Renal cortical epithelial cell (primary cell): ENCODE data around the gene LNX1. TPM values are rescaled to one million over a fixed set of nuclear protein-coding genes. Genes with fewer than 3 reads are reported as not detected.
A peak's percentile ranks its signal among the peaks of the same experiment; 100 is the strongest.
"Not testable (repeated sequence)": the region's sequence is repeated elsewhere in the genome, so short reads cannot be mapped to it uniquely, and the experiment has no call there.

Experiments
- DNase-seq: peaks from one replicate; pipeline ENCODE4 v3.0.0-alpha.2; 2011; ENCODE audit warnings: low read depth
- total RNA-seq: library from RNA; depleted of rRNA; stranded (reverse); fragments of >200 nt; gene quantifications from 2 replicates; pipeline ENCODE4 v1.2.3, GENCODE V29; 2014

The LNX1 gene
- total RNA-seq, 1 donor from 2014 or later: 6.4 TPM

- DNase-seq: no peak
Observed at GRCh38 chr4:53465281-53465680, 126.0 kb downstream of the LNX1 start.

GRCh38 chr4:53463340-53463739, 127.9 kb downstream of the LNX1 start:
- DNase-seq: no peak

GRCh38 chr4:53461244-53461643, 130.0 kb downstream of the LNX1 start:
- no peak for DNase-seq

- DNase-seq: peak; percentile 63
Observed at GRCh38 chr4:53459548-53459947, 131.7 kb downstream of the LNX1 start.

- DNase-seq: no peak
Observed at GRCh38 chr4:53456178-53456577, 135.1 kb downstream of the LNX1 start.

GRCh38 chr4:53455766-53456165, 135.5 kb downstream of the LNX1 start:
- DNase-seq: peak; percentile 14

- DNase-seq: no peak
Observed at GRCh38 chr4:53453385-53453784, 137.9 kb downstream of the LNX1 start.

GRCh38 chr4:53450773-53451172, 140.5 kb downstream of the LNX1 start:
- DNase-seq: peak; percentile 22

GRCh38 chr4:53444954-53445353, 146.3 kb downstream of the LNX1 start:
- DNase-seq: no peak

- DNase-seq: no peak
Observed at GRCh38 chr4:53441564-53441963, 149.7 kb downstream of the LNX1 start.

- no peak for DNase-seq
Observed at GRCh38 chr4:53436251-53436650, 155.0 kb downstream of the LNX1 start.

- DNase-seq: no peak
Observed at GRCh38 chr4:53432528-53433424, 158.5 kb downstream of the LNX1 start.

- DNase-seq: no peak
Observed at GRCh38 chr4:53431052-53431451, 160.2 kb downstream of the LNX1 start.

- peak; percentile 28 for DNase-seq
Observed at GRCh38 chr4:53427366-53427765, 163.9 kb downstream of the LNX1 start.

GRCh38 chr4:53424280-53424679, 167.0 kb downstream of the LNX1 start:
- DNase-seq: no peak

GRCh38 chr4:53422367-53422766, 168.9 kb downstream of the LNX1 start:
- no peak for DNase-seq

- no peak for DNase-seq
Observed at GRCh38 chr4:53421791-53422190, 169.5 kb downstream of the LNX1 start.

- no peak for DNase-seq
Observed at GRCh38 chr4:53419208-53419607, 172.1 kb downstream of the LNX1 start.

GRCh38 chr4:53409479-53409878, 181.8 kb downstream of the LNX1 start:
- DNase-seq: not testable (repeated sequence)
